GM20000 (cell line): ENCODE data around the gene PDE1C.

Experiments
- DNase-seq: peaks from one replicate; pipeline ENCODE4 v3.0.0; 2012; ENCODE audit warnings: low spot score
- TF ChIP-seq, protein P1 (sequence below): IDR thresholded peaks from 2 replicates; pipeline ENCODE4 v1.5.1; 2012; ENCODE audit warnings: mild to moderate bottlenecking, control low read depth; ENCODE audit errors: extremely low read depth, missing control alignments

PDE1C gene

DNA sequence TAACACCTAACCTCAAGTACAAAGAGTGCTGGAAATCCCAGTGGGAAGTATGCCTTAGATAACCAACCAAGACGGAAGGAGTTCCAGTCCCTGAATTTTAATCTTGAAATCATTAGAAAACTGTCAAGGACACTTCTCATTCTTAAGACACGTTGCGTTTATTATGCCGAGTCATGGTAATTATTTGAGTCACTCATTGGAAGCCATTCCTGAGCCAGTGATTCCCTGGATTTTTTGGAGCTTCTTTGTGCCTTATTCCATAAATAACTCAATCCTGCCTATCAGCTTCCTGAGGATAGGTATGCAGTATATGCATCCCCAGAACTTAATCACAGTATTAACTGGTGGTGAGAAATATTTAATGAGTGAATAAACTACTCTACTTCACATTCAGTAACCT, 305.7 kb downstream of the PDE1C start:
- TF ChIP-seq, protein P1, sequence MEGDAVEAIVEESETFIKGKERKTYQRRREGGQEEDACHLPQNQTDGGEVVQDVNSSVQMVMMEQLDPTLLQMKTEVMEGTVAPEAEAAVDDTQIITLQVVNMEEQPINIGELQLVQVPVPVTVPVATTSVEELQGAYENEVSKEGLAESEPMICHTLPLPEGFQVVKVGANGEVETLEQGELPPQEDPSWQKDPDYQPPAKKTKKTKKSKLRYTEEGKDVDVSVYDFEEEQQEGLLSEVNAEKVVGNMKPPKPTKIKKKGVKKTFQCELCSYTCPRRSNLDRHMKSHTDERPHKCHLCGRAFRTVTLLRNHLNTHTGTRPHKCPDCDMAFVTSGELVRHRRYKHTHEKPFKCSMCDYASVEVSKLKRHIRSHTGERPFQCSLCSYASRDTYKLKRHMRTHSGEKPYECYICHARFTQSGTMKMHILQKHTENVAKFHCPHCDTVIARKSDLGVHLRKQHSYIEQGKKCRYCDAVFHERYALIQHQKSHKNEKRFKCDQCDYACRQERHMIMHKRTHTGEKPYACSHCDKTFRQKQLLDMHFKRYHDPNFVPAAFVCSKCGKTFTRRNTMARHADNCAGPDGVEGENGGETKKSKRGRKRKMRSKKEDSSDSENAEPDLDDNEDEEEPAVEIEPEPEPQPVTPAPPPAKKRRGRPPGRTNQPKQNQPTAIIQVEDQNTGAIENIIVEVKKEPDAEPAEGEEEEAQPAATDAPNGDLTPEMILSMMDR = no peak
- no peak for DNase-seq

DNA sequence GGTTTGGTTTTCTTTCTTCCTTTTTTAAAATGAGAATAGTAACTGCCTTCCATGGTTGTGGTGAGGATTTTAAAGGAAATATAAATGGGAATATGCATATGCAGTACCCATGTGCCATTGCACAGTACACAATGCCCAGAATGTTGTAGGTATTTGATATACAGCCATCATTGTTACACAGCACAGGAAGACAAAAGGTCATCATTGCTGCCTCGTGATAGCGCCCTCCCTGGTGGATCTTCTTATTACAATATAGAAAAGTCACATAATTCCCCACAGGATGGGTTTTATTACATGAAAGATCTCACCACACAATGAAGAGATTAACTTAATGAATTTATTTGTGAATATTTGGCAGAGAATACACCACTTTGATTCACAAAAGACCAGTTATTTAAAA, 306.7 kb downstream of the PDE1C start:
- TF ChIP-seq, protein P1 = peak; percentile 29
- DNase-seq = no peak

DNA sequence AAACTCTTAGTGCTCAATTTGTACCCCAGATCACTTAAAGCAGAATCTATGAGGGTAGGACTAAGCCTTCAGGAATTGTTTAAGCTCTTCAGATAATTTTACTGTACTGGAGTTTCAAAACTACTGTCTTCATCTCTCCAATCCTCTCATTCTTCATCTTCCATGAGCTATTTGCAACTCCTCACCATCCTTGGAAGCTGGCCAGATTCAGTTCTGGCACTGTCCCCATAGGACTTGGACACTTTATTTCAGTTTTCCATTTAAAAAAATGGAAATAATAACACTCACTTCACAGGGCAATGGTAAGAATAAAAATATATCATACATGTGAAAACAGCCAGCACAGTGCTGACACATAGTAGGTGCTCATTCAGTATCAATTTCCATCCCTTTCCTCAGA, 308.6 kb downstream of the PDE1C start:
- no peak for DNase-seq
- TF ChIP-seq, protein P1 = no peak

DNA sequence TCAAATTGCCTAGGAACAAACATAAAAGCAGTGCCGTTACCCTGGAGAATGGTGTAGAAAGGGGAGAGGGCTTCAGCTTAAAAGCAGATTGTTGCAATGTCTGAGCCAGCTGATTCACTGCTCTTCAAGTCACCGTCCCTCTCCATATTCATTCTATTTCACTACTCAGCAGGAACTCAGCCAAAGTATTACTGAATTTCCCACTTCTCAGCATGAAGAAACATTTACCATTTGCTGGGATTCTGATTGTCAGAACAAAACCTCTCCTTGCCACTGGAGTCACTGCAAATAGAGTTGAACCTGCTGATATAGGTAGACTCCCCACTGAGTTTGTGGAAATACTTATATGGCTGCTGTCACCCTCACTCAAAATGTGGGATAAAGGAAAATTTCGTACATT, 311.5 kb downstream of the PDE1C start:
- TF ChIP-seq, protein P1 = no peak
- no peak for DNase-seq

DNA sequence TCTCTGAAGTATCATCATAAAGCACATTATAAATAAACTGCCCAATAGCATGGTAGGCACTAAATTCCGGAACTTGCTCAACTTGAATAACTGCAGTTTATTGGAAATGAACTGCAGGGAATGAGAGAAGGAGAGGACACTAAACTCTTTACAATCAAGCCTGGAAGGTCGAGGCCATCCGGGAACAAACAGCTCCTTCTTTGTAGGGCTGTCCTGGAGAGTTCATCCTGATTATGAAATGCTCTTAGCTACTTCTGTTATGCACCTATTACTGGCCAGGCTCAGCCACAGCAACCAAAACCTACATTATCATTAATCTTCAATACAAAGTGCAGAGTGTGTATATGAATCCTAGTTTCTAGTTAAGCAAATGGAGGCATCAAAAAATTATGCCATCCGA, 318.5 kb downstream of the PDE1C start:
- TF ChIP-seq, protein P1 = no peak
- DNase-seq = no peak

DNA sequence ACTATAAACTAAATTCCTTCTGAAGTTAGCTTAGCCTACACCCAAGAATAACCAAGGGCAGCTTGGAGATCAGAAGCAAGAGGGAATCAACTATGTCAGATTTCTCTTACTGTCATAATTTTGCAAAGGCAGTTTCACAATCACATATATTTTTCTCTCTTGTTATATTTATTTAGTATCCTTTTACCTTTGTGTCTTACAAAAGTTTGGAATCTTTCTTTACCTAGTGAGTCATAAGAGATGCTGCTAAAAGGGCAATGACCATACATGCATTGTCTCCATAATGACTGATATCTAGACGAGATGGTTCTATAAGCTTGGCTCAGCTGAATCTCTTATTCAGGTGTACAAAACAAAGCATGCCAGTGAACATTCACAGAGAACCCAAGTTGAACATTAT, 322.1 kb downstream of the PDE1C start:
- no peak for DNase-seq
- TF ChIP-seq, protein P1 = no peak

DNA sequence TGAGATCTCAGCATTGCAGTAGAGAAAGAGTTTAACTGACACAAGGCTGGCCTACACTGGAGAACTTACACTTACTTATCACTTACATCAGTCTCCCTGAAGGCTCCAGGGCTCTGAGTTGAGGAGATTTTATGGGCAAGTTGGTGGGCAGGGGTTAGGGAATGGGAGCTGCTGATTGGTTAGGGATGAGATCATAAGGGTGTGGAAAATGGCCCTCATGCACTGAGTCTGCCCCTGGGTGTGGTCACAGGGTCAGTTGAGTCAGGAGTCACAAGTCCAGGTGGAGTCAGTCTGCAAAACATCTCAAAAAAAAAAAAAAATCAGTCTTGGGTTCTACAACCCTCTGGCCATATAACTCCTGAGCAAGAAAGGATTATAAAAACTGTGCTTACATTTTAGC, 322.7 kb downstream of the PDE1C start:
- DNase-seq = no peak
- TF ChIP-seq, protein P1 = no peak
